Measurements from ENCODE around the gene MYL1.

The MYL1 gene

GRCh38 chr2:210310550-210310949 is 4.4 kb downstream of the MYL1 start:
- no peaks in the 10 kb centered on the region for H3K9me3 ChIP-seq (ENCODE audit: control insufficient read depth in 2 of 2, low read length in 2 of 2)
- H3K27me3 ChIP-seq (ENCODE audit: control insufficient read depth in 1 of 2, insufficient read depth in 2 of 2, low read length in 2 of 2), result no peaks in the 10 kb centered on the region
- H3K4me3 ChIP-seq (ENCODE audit: low read length in 2 of 2), result no peak overlapping the region
- H3K9ac ChIP-seq (ENCODE audit: low read length in 2 of 2), result no peak overlapping the region
- H3K27ac ChIP-seq (ENCODE audit: low read length), result no peak overlapping the region
- no peaks in the 10 kb centered on the region for H3K36me3 ChIP-seq (ENCODE audit: control insufficient read depth in 2 of 2, insufficient read depth in 2 of 2, low read length in 2 of 2)
- no peaks in the 10 kb centered on the region for H3K4me1 ChIP-seq (ENCODE audit: control insufficient read depth, insufficient read depth, low read length)

GRCh38 chr2:210309548-210310233 is 5.3 kb downstream of the MYL1 start:
- Histone ChIP-seq H3K4me3 (ENCODE audit: low read length in 2 of 2) (no peak overlapping the region), H3K27ac (ENCODE audit: low read length) (no peak overlapping the region), H3K9ac (ENCODE audit: low read length in 2 of 2) (no peak overlapping the region), H3K9me3 (ENCODE audit: control insufficient read depth in 2 of 2, low read length in 2 of 2) (no peaks in the 10 kb centered on the region), H3K27me3 (ENCODE audit: control insufficient read depth in 1 of 2, insufficient read depth in 2 of 2, low read length in 2 of 2) (no peaks in the 10 kb centered on the region), H3K36me3 (ENCODE audit: control insufficient read depth in 2 of 2, insufficient read depth in 2 of 2, low read length in 2 of 2) (no peaks in the 10 kb centered on the region), H3K4me1 (ENCODE audit: control insufficient read depth, insufficient read depth, low read length) (no peaks in the 10 kb centered on the region)

GRCh38 chr2:210303498-210303897 is 11.5 kb downstream of the MYL1 start:
- Histone ChIP-seq H3K9ac (ENCODE audit: low read length in 2 of 2) (no peak overlapping the region), H3K4me3 (ENCODE audit: low read length in 2 of 2) (no peak overlapping the region), H3K36me3 (ENCODE audit: control insufficient read depth in 2 of 2, insufficient read depth in 2 of 2, low read length in 2 of 2) (no peaks in the 10 kb centered on the region), H3K27ac (ENCODE audit: low read length) (no peak overlapping the region), H3K4me1 (ENCODE audit: control insufficient read depth, insufficient read depth, low read length) (no peaks in the 10 kb centered on the region), H3K9me3 (ENCODE audit: control insufficient read depth in 2 of 2, low read length in 2 of 2) (no peaks in the 10 kb centered on the region), H3K27me3 (ENCODE audit: control insufficient read depth in 1 of 2, insufficient read depth in 2 of 2, low read length in 2 of 2) (no peaks in the 10 kb centered on the region)

GRCh38 chr2:210302326-210302725 is 12.6 kb downstream of the MYL1 start:
- no peaks in the 10 kb centered on the region for H3K9me3 ChIP-seq (ENCODE audit: control insufficient read depth in 2 of 2, low read length in 2 of 2)
- no peaks in the 10 kb centered on the region for H3K4me1 ChIP-seq (ENCODE audit: control insufficient read depth, insufficient read depth, low read length)
- no peaks in the 10 kb centered on the region for H3K36me3 ChIP-seq (ENCODE audit: control insufficient read depth in 2 of 2, insufficient read depth in 2 of 2, low read length in 2 of 2)
- no peak overlapping the region for H3K9ac ChIP-seq (ENCODE audit: low read length in 2 of 2)
- no peak overlapping the region for H3K27ac ChIP-seq (ENCODE audit: low read length)
- H3K27me3 ChIP-seq (ENCODE audit: control insufficient read depth in 1 of 2, insufficient read depth in 2 of 2, low read length in 2 of 2), result no peaks in the 10 kb centered on the region
- no peak overlapping the region for H3K4me3 ChIP-seq (ENCODE audit: low read length in 2 of 2)

GRCh38 chr2:210299866-210300373 is 15.1 kb downstream of the MYL1 start:
- Histone ChIP-seq H3K9me3 (ENCODE audit: control insufficient read depth in 2 of 2, low read length in 2 of 2) (no peaks in the 10 kb centered on the region), H3K9ac (ENCODE audit: low read length in 2 of 2) (no peak overlapping the region), H3K27ac (ENCODE audit: low read length) (no peak overlapping the region), H3K4me3 (ENCODE audit: low read length in 2 of 2) (no peak overlapping the region), H3K4me1 (ENCODE audit: control insufficient read depth, insufficient read depth, low read length) (no peaks in the 10 kb centered on the region), H3K27me3 (ENCODE audit: control insufficient read depth in 1 of 2, insufficient read depth in 2 of 2, low read length in 2 of 2) (no peaks in the 10 kb centered on the region), H3K36me3 (ENCODE audit: control insufficient read depth in 2 of 2, insufficient read depth in 2 of 2, low read length in 2 of 2) (no peaks in the 10 kb centered on the region)

- H3K27me3 ChIP-seq (ENCODE audit: control insufficient read depth in 1 of 2, insufficient read depth in 2 of 2, low read length in 2 of 2), result no peaks in the 10 kb centered on the region
- H3K36me3 ChIP-seq (ENCODE audit: control insufficient read depth in 2 of 2, insufficient read depth in 2 of 2, low read length in 2 of 2), result no peaks in the 10 kb centered on the region
- H3K9ac ChIP-seq (ENCODE audit: low read length in 2 of 2), result no peak overlapping the region
- H3K4me1 ChIP-seq (ENCODE audit: control insufficient read depth, insufficient read depth, low read length), result no peaks in the 10 kb centered on the region
- no peak overlapping the region for H3K4me3 ChIP-seq (ENCODE audit: low read length in 2 of 2)
- peaks cover 0 to 10% of the 10 kb centered on the region in 2 donors for H3K9me3 ChIP-seq (ENCODE audit: control insufficient read depth in 2 of 2, low read length in 2 of 2)
- H3K27ac ChIP-seq (ENCODE audit: low read length), result no peak overlapping the region
Measured at GRCh38 chr2:210288408-210288807, 26.6 kb downstream of the MYL1 start.

- Histone ChIP-seq H3K4me1 (ENCODE audit: control insufficient read depth, insufficient read depth, low read length) (no peaks in the 10 kb centered on the region), H3K4me3 (ENCODE audit: low read length in 2 of 2) (no peak overlapping the region), H3K9me3 (ENCODE audit: control insufficient read depth in 2 of 2, low read length in 2 of 2) (peaks cover 0 to 10% of the 10 kb centered on the region in 2 donors), H3K27ac (ENCODE audit: low read length) (no peak overlapping the region), H3K36me3 (ENCODE audit: control insufficient read depth in 2 of 2, insufficient read depth in 2 of 2, low read length in 2 of 2) (no peaks in the 10 kb centered on the region), H3K9ac (ENCODE audit: low read length in 2 of 2) (no peak overlapping the region), H3K27me3 (ENCODE audit: control insufficient read depth in 1 of 2, insufficient read depth in 2 of 2, low read length in 2 of 2) (no peaks in the 10 kb centered on the region)
Measured at GRCh38 chr2:210287301-210287700, 27.7 kb downstream of the MYL1 start.

- Histone ChIP-seq H3K27me3 (ENCODE audit: control insufficient read depth in 1 of 2, insufficient read depth in 2 of 2, low read length in 2 of 2) (no peaks in the 10 kb centered on the region), H3K9ac (ENCODE audit: low read length in 2 of 2) (no peak overlapping the region), H3K4me1 (ENCODE audit: control insufficient read depth, insufficient read depth, low read length) (no peaks in the 10 kb centered on the region), H3K36me3 (ENCODE audit: control insufficient read depth in 2 of 2, insufficient read depth in 2 of 2, low read length in 2 of 2) (no peaks in the 10 kb centered on the region), H3K9me3 (ENCODE audit: control insufficient read depth in 2 of 2, low read length in 2 of 2) (peaks cover 0 to 10% of the 10 kb centered on the region in 2 donors), H3K4me3 (ENCODE audit: low read length in 2 of 2) (no peak overlapping the region), H3K27ac (ENCODE audit: low read length) (no peak overlapping the region)
Measured at GRCh38 chr2:210286123-210286680, 28.8 kb downstream of the MYL1 start.

GRCh38 chr2:210277133-210277532 is 37.8 kb downstream of the MYL1 start:
- H3K9ac ChIP-seq (ENCODE audit: low read length in 2 of 2), result no peak overlapping the region
- H3K9me3 ChIP-seq (ENCODE audit: control insufficient read depth in 2 of 2, low read length in 2 of 2), result no peaks in the 10 kb centered on the region
- no peak overlapping the region for H3K27ac ChIP-seq (ENCODE audit: low read length)
- H3K36me3 ChIP-seq (ENCODE audit: control insufficient read depth in 2 of 2, insufficient read depth in 2 of 2, low read length in 2 of 2), result no peaks in the 10 kb centered on the region
- no peaks in the 10 kb centered on the region for H3K27me3 ChIP-seq (ENCODE audit: control insufficient read depth in 1 of 2, insufficient read depth in 2 of 2, low read length in 2 of 2)
- no peak overlapping the region for H3K4me3 ChIP-seq (ENCODE audit: low read length in 2 of 2)
- H3K4me1 ChIP-seq (ENCODE audit: control insufficient read depth, insufficient read depth, low read length), result no peaks in the 10 kb centered on the region

- Histone ChIP-seq H3K4me1 (ENCODE audit: control insufficient read depth, insufficient read depth, low read length) (no peaks in the 10 kb centered on the region), H3K9ac (ENCODE audit: low read length in 2 of 2) (no peak overlapping the region), H3K27me3 (ENCODE audit: control insufficient read depth in 1 of 2, insufficient read depth in 2 of 2, low read length in 2 of 2) (no peaks in the 10 kb centered on the region), H3K4me3 (ENCODE audit: low read length in 2 of 2) (no peak overlapping the region), H3K9me3 (ENCODE audit: control insufficient read depth in 2 of 2, low read length in 2 of 2) (no peaks in the 10 kb centered on the region), H3K36me3 (ENCODE audit: control insufficient read depth in 2 of 2, insufficient read depth in 2 of 2, low read length in 2 of 2) (no peaks in the 10 kb centered on the region), H3K27ac (ENCODE audit: low read length) (no peak overlapping the region)
Measured at GRCh38 chr2:210271300-210271699, 43.7 kb downstream of the MYL1 start.

- no peak overlapping the region for H3K9ac ChIP-seq (ENCODE audit: low read length in 2 of 2)
- no peaks in the 10 kb centered on the region for H3K4me1 ChIP-seq (ENCODE audit: control insufficient read depth, insufficient read depth, low read length)
- no peaks in the 10 kb centered on the region for H3K9me3 ChIP-seq (ENCODE audit: control insufficient read depth in 2 of 2, low read length in 2 of 2)
- H3K27me3 ChIP-seq (ENCODE audit: control insufficient read depth in 1 of 2, insufficient read depth in 2 of 2, low read length in 2 of 2), result no peaks in the 10 kb centered on the region
- no peaks in the 10 kb centered on the region for H3K36me3 ChIP-seq (ENCODE audit: control insufficient read depth in 2 of 2, insufficient read depth in 2 of 2, low read length in 2 of 2)
- no peak overlapping the region for H3K27ac ChIP-seq (ENCODE audit: low read length)
- no peak overlapping the region for H3K4me3 ChIP-seq (ENCODE audit: low read length in 2 of 2)
Measured at GRCh38 chr2:210269148-210269547, 45.8 kb downstream of the MYL1 start.

Measured in stomach smooth muscle (tissue), 2 donors.